ENCODE measurements around the gene GTF2I. TPM values are rescaled to one million over a fixed set of nuclear protein-coding genes. Genes with fewer than 3 reads are reported as not detected.

The GTF2I gene
- total and polyA plus RNA-seq, 2 experiments from 2014 or later, result 167 to 193 TPM

GRCh38 chr7:74623135-74623534 is 34.4 kb upstream of the GTF2I start:
- Histone ChIP-seq H3K36me3 (replicated peaks; ENCODE audit: insufficient read depth, low read depth) (no peaks in the 10 kb centered on the region), H3K27me3 (no peaks in the 10 kb centered on the region), H3K4me2 (no peak overlapping the region), H3K9me2 (replicated peaks; ENCODE audit: insufficient read depth) (no peaks in the 10 kb centered on the region), H3K79me2 (no peaks in the 10 kb centered on the region), H3K27ac (no peak overlapping the region), H3K4me3 (no peak overlapping the region), H3K4me1 (ENCODE audit: insufficient read depth) (peaks cover 3% of the 10 kb centered on the region), H2AFZ (no peak overlapping the region), H4K20me1 (ENCODE audit: insufficient read depth, poor library complexity, severe bottlenecking) (no peaks in the 10 kb centered on the region), H3K9me3 (ENCODE audit: low read depth) (no peaks in the 10 kb centered on the region)
- no peak for DNase-seq (ENCODE audit: low spot score)
- 86% methylated on average over 9 of the region's 9 CpGs for WGBS (ENCODE audit: low lambda C conversion rate, missing lambda C conversion rate)
- TF ChIP-seq CTCF (IDR thresholded peaks at IDR 0.05; ENCODE audit: poor library complexity), result no peak
- TF ChIP-seq EZH2phosphoT487 (IDR thresholded peaks at IDR 0.05; ENCODE audit: low read depth, severe bottlenecking, unreplicated experiment), result no peak
- TF ChIP-seq EZH2 (IDR thresholded peaks at IDR 0.05; ENCODE audit: borderline replicate concordance), result no peak

- Histone ChIP-seq H3K9me2 (replicated peaks; ENCODE audit: insufficient read depth) (no peaks in the 10 kb centered on the region), H4K20me1 (ENCODE audit: insufficient read depth, poor library complexity, severe bottlenecking) (no peaks in the 10 kb centered on the region), H2AFZ (no peak overlapping the region), H3K4me3 (no peak overlapping the region), H3K27me3 (no peaks in the 10 kb centered on the region), H3K36me3 (replicated peaks; ENCODE audit: insufficient read depth, low read depth) (no peaks in the 10 kb centered on the region), H3K4me2 (no peak overlapping the region), H3K27ac (no peak overlapping the region), H3K79me2 (no peaks in the 10 kb centered on the region), H3K4me1 (ENCODE audit: insufficient read depth) (peaks cover 10% of the 10 kb centered on the region), H3K9me3 (ENCODE audit: low read depth) (no peaks in the 10 kb centered on the region)
- TF ChIP-seq EZH2 (IDR thresholded peaks at IDR 0.05; ENCODE audit: borderline replicate concordance) (no peak), CTCF (IDR thresholded peaks at IDR 0.05; ENCODE audit: poor library complexity) (peak; percentile 37)
- WGBS (ENCODE audit: low lambda C conversion rate, missing lambda C conversion rate), result 66% methylated on average over 3 of the region's 3 CpGs
- DNase-seq (ENCODE audit: low spot score), result peak; percentile 65
Measured at GRCh38 chr7:74625446-74625845, 32.1 kb upstream of the GTF2I start.

DNA sequence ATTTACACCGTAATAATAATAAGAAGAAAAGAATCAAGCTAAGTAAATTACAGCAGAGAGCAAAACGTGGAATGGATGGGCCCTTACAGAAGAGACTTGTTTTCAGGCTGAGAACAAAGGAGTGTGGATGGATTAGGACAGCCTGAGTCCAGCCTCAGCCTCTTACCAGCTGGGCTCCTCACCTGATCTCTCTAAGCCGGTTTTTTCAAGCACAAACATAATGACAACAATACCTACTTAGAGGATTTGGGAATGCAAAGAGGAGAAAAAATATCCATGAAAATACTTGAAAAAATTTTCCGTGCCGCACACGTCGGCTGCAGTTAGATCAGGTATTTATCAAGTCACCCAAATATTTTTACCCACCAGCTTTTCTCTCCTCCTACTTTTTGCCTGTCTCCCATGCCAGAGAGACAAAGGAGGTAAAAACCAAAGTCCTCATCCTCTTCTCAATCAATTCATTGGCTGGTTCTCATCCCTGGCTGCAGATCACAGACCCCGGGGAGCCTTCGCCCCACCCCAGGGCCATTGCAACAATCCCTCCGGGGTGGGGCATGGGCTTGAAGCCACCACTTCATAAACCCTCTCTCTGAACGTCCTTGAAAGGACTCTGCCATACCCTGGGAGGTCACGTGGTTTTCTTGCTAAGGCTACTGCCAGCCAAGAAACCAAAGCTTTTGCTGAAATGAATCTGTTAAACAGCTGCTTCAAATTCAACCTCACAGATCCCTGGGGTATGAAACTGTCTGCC is 29.7 kb upstream of the GTF2I start:
- peak overlapping the region; percentile 9 for H2AFZ ChIP-seq
- peak; percentile 72 for DNase-seq (ENCODE audit: low spot score)
- no peak for TF ChIP-seq EZH2phosphoT487 (IDR thresholded peaks at IDR 0.05; ENCODE audit: low read depth, severe bottlenecking, unreplicated experiment)
- TF ChIP-seq CTCF (IDR thresholded peaks at IDR 0.05; ENCODE audit: poor library complexity), result no peak
- TF ChIP-seq EZH2 (IDR thresholded peaks at IDR 0.05; ENCODE audit: borderline replicate concordance), result no peak
- no peaks in the 10 kb centered on the region for H3K79me2 ChIP-seq
- H3K27me3 ChIP-seq, result no peaks in the 10 kb centered on the region
- H3K27ac ChIP-seq, result peak overlapping the region; percentile 40
- no peaks in the 10 kb centered on the region for H3K9me3 ChIP-seq (ENCODE audit: low read depth)
- H3K4me1 ChIP-seq (ENCODE audit: insufficient read depth), result peaks cover 10% of the 10 kb centered on the region
- H4K20me1 ChIP-seq (ENCODE audit: insufficient read depth, poor library complexity, severe bottlenecking), result no peaks in the 10 kb centered on the region
- WGBS (ENCODE audit: low lambda C conversion rate, missing lambda C conversion rate), result 26% methylated on average over 12 of the region's 12 CpGs
- no peak overlapping the region for H3K4me3 ChIP-seq
- H3K9me2 ChIP-seq (replicated peaks; ENCODE audit: insufficient read depth), result no peaks in the 10 kb centered on the region
- no peaks in the 10 kb centered on the region for H3K36me3 ChIP-seq (replicated peaks; ENCODE audit: insufficient read depth, low read depth)
- H3K4me2 ChIP-seq, result peak overlapping the region; percentile 29

Measured in hepatocyte (in vitro differentiated cells).